K562 (cell line): ENCODE data around the gene VPS4A. TPM values are rescaled to one million over a fixed set of nuclear protein-coding genes. Genes with fewer than 3 reads are reported as not detected.

Experiments
- ATF3 ChIP-seq, 2 experiments: fragments of 450-650 bp in 1 of 2; sonication (generic) in 1 of 2; formaldehyde crosslinking in 1 of 2; IDR thresholded peaks in 1 of 2; conservative IDR thresholded peaks in 1 of 2; 2 replicates each; pipeline versions ENCODE4 v1.6.1 to v1.8.1; 2016 to 2023; ENCODE audit warnings: mild to moderate bottlenecking in 2 of 2, moderate library complexity in 2 of 2, inconsistent platforms in 1 of 2, missing genetic modification reagents in 1 of 2
- ATF7 ChIP-seq: fragments of 450-650 bp; IDR thresholded peaks from 2 replicates; pipeline ENCODE4 v1.7.1; 2014; ENCODE audit warnings: mild to moderate bottlenecking, moderate library complexity
- BCOR ChIP-seq: fragments of 450-650 bp; IDR thresholded peaks from 2 replicates; pipeline ENCODE4 v1.6.1; 2016
- BRD9 ChIP-seq: fragments of 450-650 bp; IDR thresholded peaks from 2 replicates; pipeline ENCODE4 v1.6.1; 2018; ENCODE audit warnings: low read depth; ENCODE audit not compliant: partially characterized antibody
- CCNT2 ChIP-seq: IDR thresholded peaks from 2 replicates; pipeline ENCODE4 v1.6.1; 2011; ENCODE audit warnings: borderline replicate concordance, low read depth, mild to moderate bottlenecking, moderate library complexity, mixed read lengths, low read length; ENCODE audit not compliant: insufficient read length; ENCODE audit errors: extremely low read depth
- CHD1 ChIP-seq: fragments of 200-600 bp; sonication (generic); IDR thresholded peaks from one replicate; pipeline ENCODE4 v1.6.1; 2012; ENCODE audit warnings: mild to moderate bottlenecking, moderate library complexity, low read length, inconsistent platforms
- CTCFL ChIP-seq: IDR thresholded peaks from 2 replicates; pipeline ENCODE4 v1.6.1; 2011; ENCODE audit warnings: borderline replicate concordance, low read depth, mild to moderate bottlenecking, moderate library complexity, low read length; ENCODE audit not compliant: insufficient read depth, poor library complexity, severe bottlenecking
- EHMT2 ChIP-seq: fragments of 450-650 bp; IDR thresholded peaks from 2 replicates; pipeline ENCODE4 v1.6.1; 2018; ENCODE audit warnings: antibody characterized with exemption
- ESRRA ChIP-seq: fragments of 450-650 bp; IDR thresholded peaks from 2 replicates; pipeline ENCODE4 v1.6.1; 2014; ENCODE audit warnings: low read depth, mild to moderate bottlenecking, moderate library complexity, borderline replicate concordance
- FOS ChIP-seq: IDR thresholded peaks from 3 replicates; pipeline ENCODE4 v1.6.1; 2011; ENCODE audit not compliant: insufficient read length; ENCODE audit errors: extremely low read depth
- KDM1A ChIP-seq, 2 experiments: fragments of 450-650 bp; IDR thresholded peaks; 2 replicates each; pipeline ENCODE4 v1.6.1; 2016; ENCODE audit warnings: mild to moderate bottlenecking in 2 of 2
- MAFF ChIP-seq: IDR thresholded peaks from 2 replicates; pipeline ENCODE4 v1.6.1; 2012; ENCODE audit warnings: low read length, improper control_type of control experiment
- NR4A1 ChIP-seq, 2 experiments: fragments of 250-450 bp in 1 of 2; fragments of 450-650 bp in 1 of 2; sonication (Bioruptor Pico) in 1 of 2; IDR thresholded peaks; 2 replicates each; pipeline versions ENCODE4 v1.4.0 to v1.6.1; 2016 to 2020; ENCODE audit warnings: mild to moderate bottlenecking in 2 of 2, missing compliant biosample characterization in 1 of 2, missing genetic modification characterization in 1 of 2, moderate library complexity in 1 of 2
- NRF1 ChIP-seq, 2 experiments: fragments of 450-650 bp; IDR thresholded peaks in 1 of 2; conservative IDR thresholded peaks in 1 of 2; 2 replicates each; pipeline ENCODE4 v1.6.1; 2014; ENCODE audit warnings: mild to moderate bottlenecking in 2 of 2
- TBL1XR1 ChIP-seq, 2 experiments: IDR thresholded peaks; 2 replicates each; pipeline ENCODE4 v1.6.1; 2012; ENCODE audit warnings: improper control_type of control experiment in 2 of 2, low read length in 2 of 2, mild to moderate bottlenecking in 1 of 2
- THAP12 ChIP-seq: fragments of 250-450 bp; sonication (Bioruptor Pico); IDR thresholded peaks from 2 replicates; pipeline ENCODE4 v1.9.0; 2021; ENCODE audit warnings: mild to moderate bottlenecking, inconsistent platforms
- UBTF ChIP-seq, 2 experiments: IDR thresholded peaks; 2 replicates each; pipeline ENCODE4 v1.6.1; 2012; ENCODE audit warnings: improper control_type of control experiment in 2 of 2, low read depth in 2 of 2, low read length in 2 of 2, borderline replicate concordance in 1 of 2
- ZNF121 ChIP-seq: sonication (generic); formaldehyde crosslinking; conservative IDR thresholded peaks from 2 replicates; pipeline ENCODE4 v1.8.0; 2022; ENCODE audit warnings: missing genetic modification reagents
- ZNF586 ChIP-seq: fragments of 450-650 bp; formaldehyde crosslinking; conservative IDR thresholded peaks from 2 replicates; pipeline ENCODE4 v1.4.0; 2020; ENCODE audit warnings: mild to moderate bottlenecking, moderate library complexity
- polyA plus RNA-seq, 8 experiments: library from polyadenylated mRNA; depleted of rRNA in 4 of 8; stranded (reverse) in 5 of 8; unstranded in 3 of 8; fragments of >200 nt; fragmentation: Nextera tagmentation in 2 of 8; fragmentation: Illumina TruSeq in 1 of 8; extraction: Ambion mirVana in 2 of 8; extraction: Trizol in 1 of 8; gene quantifications; 2 replicates each; pipeline versions ENCODE4 v1.2.1 to v1.2.3, GENCODE V29; 2011 to 2014; ENCODE audit warnings: inconsistent platforms in 1 of 8, missing spikeins in 1 of 8
- total RNA-seq, 7 experiments: library from RNA; depleted of rRNA in 6 of 7; stranded (reverse); fragments of >200 nt in 6 of 7; fragmentation: Illumina TruSeq in 2 of 7; extraction: Trizol in 2 of 7; gene quantifications; 2 replicates each; pipeline versions ENCODE4 v1.2.1 to v1.2.3, GENCODE V29; 2011 to 2021; ENCODE audit warnings: low replicate concordance in 1 of 7

Gene VPS4A
- total and polyA plus RNA-seq, 9 of the 15 experiments (the other 6 are each of a cell fraction or from before 2014, with no cell fraction given), result 7.6 to 45.4 (median 29.9) TPM

GRCh38 chr16:69330286-69331109 lies 19.3 kb downstream of the VPS4A start, which contains the start of gene PDF (continued):
- no peak for TF ChIP-seq CTCFL
- TF ChIP-seq NRF1 (conservative IDR thresholded peaks at IDR 0.05 in 1 of 2, IDR thresholded peaks at IDR 0.05 in 1 of 2), result peak; percentile 71 to 75
- TF ChIP-seq ATF7, result peak; percentile 75
- peak; percentile 95 for TF ChIP-seq CCNT2
- no peak for TF ChIP-seq CHD1
- TF ChIP-seq TBL1XR1 (IDR thresholded peaks at IDR 0.05; ENCODE audit: low read length in 2 of 2), result no peak
- no peak for TF ChIP-seq BRD9
- no peak for TF ChIP-seq BCOR
- TF ChIP-seq EHMT2, result no peak
- TF ChIP-seq ATF3 (IDR thresholded peaks at IDR 0.05), result no peak
- no peak for TF ChIP-seq ATF3 (CRISPR knock-in tag; conservative IDR thresholded peaks at IDR 0.05)
- peak; percentile 80 to 89; a peak in 2 of 4 replicates for TF ChIP-seq UBTF (IDR thresholded peaks at IDR 0.05; ENCODE audit: borderline replicate concordance in 1 of 2, low read depth in 2 of 2, low read length in 2 of 2)
- no peak for TF ChIP-seq FOS
- no peak for TF ChIP-seq KDM1A (IDR thresholded peaks at IDR 0.05)
- peak; percentile 45; the same call in 1 of the 2 replicates for TF ChIP-seq THAP12 (CRISPR knock-in tag)
- TF ChIP-seq ZNF121 (CRISPR knock-in tag), result no peak
- TF ChIP-seq NR4A1 (CRISPR knock-in tag; IDR thresholded peaks at IDR 0.05), result no peak
- TF ChIP-seq NR4A1 (tag; IDR thresholded peaks at IDR 0.05), result no peak
- TF ChIP-seq MAFF, result no peak
- no peak for TF ChIP-seq ZNF586 (CRISPR knock-in tag)
- TF ChIP-seq ESRRA, result no peak; the same call in 1 of the 2 replicates
